GM12872 (cell line): ENCODE results near the gene IFNG.

Source experiments
- TF ChIP-seq, protein P1 (sequence below): IDR thresholded peaks from 3 replicates; pipeline ENCODE4 v1.5.1; 2011; ENCODE audit warnings: low read depth, mild to moderate bottlenecking, low read length, moderate library complexity; ENCODE audit not compliant: insufficient read depth

IFNG gene

DNA sequence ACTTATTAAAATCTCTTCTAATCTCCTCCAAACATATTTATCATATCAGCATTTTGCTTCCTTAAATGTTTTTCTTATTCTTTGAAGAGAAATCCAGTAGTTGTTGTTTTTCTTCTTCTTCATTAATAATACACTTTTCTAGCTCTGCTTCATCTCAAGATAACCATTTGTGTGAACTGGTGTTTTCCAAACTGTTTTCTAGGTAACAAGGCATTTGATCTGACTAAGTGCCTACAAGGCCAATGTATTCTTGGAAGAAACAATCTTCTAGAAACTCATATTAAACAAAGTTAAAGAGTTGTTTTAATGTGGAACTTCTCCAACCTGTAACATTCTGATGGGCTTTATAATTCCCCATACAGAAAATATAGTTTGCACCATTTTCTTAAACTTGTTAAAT, 30.8 kb upstream of the IFNG start:
- TF ChIP-seq, protein P1, sequence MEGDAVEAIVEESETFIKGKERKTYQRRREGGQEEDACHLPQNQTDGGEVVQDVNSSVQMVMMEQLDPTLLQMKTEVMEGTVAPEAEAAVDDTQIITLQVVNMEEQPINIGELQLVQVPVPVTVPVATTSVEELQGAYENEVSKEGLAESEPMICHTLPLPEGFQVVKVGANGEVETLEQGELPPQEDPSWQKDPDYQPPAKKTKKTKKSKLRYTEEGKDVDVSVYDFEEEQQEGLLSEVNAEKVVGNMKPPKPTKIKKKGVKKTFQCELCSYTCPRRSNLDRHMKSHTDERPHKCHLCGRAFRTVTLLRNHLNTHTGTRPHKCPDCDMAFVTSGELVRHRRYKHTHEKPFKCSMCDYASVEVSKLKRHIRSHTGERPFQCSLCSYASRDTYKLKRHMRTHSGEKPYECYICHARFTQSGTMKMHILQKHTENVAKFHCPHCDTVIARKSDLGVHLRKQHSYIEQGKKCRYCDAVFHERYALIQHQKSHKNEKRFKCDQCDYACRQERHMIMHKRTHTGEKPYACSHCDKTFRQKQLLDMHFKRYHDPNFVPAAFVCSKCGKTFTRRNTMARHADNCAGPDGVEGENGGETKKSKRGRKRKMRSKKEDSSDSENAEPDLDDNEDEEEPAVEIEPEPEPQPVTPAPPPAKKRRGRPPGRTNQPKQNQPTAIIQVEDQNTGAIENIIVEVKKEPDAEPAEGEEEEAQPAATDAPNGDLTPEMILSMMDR: no peak

DNA sequence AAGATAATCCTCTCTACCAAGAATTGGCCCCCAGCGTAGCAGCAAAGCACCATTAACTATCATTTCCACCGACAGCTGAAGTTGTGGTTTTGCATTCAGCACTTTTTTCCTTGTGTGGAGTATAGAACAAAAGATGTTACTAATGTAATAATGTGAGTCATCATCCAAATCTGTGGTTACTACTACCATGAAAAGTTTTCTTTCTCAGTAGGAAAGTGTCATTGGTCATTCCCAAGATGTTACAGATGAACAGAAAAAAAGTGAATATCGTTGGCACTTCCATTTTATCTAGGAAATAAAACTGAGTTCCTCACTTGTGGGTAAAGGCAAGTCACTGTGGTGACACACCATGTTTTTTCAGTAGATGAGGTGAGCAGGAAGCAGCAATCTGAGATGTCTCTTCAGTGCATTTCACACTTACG, 30.3 kb upstream of the IFNG start:
- TF ChIP-seq, protein P1: no peak

DNA sequence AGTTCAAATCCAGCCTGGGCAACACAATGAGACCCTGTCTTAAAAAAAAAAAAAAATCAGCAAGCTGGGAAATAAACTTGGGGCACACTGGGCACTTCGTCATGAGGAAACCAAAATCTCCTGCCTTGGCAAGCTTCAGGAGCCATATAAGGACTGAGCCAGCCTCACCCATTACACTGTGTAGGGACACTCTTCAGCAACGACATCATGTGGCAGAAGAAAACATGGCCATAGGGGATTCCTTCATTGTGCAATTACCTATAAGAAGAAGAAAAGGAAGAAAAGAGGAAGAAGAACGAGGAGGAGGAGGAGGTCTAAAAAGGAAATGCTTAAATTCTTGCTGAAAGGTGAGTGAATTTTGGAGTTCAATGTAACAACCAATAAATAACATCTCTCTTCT, 26.1 kb upstream of the IFNG start:
- TF ChIP-seq, protein P1: no peak

DNA sequence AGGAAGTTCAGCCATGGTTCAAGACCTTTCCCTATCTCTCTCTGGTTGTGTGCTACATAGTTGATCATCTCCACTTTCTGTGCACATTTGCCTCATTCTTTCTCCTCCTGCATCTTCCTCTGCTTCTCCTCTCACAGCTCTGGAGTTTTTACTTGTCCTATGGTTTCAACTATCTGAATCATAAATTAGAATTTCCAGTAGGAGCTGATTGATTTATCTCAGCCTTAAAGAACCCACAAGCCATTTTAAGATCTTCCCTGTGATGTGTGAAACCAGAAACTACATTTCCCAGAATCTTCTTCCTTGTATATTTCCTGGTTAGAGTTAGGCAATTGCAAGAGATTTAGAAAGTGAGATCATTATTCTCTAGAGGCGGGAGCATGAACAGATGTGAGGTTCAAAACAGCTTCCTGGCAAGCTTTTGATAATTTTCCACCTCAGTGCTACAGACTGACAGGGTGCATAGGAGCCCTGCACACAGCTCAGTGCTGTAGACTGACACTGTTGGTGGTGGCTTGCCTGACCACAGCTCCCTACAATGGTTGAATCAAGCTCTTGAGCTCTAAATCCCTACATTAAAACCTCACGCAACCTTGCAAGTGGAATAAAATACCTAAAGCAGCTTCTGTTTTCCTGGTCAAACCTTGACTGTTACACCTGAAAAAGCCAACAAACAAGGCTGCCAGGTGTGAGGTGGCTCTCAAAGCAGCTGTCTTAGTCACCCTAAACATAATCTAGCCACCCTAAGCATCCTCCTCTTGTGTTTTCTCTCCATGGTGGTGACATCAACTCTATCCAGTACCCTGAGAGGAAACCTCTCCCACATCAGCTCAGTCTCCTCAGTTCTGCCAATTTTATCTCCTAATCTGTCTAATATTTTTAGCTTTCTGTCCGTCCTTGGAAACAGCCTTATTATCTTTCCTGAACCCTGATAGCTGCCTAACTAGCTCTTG, 21.5 kb upstream of the IFNG start:
- TF ChIP-seq, protein P1: no peak

DNA sequence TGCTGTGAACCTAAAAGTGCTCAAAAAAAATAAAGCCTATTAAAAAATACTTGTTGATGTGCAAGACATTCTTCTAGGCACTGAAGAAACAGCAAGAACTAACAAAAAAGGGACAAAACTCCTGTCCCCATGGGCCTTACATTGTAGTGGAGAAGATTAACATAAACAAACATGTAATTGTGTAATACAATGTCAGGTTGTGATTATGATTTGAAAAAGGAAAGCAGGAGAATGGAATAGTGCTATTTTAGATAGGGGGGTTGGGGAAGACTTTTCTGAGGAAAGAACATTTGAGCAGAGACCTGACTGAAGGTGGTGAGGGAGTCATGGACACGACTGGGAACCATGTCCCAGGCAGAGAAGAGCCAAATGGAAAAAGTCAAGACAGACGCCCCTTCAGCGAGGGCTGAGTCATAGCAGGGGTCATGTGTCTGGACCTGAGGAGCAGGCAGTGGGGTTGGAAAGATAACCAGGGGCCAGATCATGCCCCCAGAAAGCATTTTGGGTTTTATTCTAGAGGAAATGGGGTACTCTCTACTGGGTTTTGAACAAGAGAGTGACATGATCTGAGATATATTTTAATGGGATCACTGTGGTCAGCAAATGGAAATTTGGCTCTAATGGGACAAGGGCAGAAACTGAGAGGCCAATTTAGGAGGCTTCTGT, 19.4 kb upstream of the IFNG start:
- TF ChIP-seq, protein P1: no peak

DNA sequence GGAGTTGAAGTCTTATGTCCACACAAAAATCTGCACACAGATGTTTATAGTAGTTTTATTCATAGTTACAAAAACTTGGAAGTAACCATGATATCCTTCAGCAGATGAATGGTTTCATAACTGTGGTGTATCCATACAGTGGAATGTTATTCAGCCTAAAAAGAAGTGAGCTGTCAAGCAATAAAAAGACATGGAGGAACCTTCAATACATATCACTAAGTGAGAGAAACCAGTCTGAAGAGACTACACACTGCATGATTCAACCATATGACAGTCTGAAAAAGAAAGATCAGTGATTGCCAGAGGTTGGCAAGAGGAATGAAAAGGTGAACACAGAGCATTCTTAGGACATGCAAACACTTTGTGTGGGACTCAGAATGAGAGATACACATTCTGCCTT, 18.6 kb upstream of the IFNG start:
- TF ChIP-seq, protein P1: no peak

DNA sequence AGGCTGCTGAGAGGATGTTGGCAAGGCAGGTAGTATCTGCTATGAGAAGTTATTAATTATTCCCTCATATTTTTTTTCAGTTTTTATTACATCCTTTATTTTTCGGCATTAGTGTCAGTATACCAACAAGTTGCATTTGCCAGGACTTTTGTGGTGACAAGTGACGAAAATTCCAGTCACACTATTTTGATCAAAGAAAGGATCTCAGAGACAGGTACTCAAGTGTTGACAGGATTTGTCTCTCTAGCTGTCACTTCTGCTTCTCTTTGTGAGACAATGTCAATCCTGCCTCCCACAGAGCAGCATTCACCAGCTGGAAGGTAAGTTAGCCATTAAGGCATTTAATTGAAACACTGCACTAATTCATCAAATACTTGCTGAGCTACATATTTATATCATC, 18.0 kb upstream of the IFNG start:
- TF ChIP-seq, protein P1: no peak
